ENCODE measurements around the gene ASAH2.

The ASAH2 gene

GRCh38 chr10:50251394-50251793 is at the start of gene ASAH2:
Gene ASAH2, minus strand, starts transcription at chr10:50251516. Its CDS starts 2,906 bp downstream, at chr10:50248610.
- Mint-ChIP-seq H3K27me3 (no peaks in the 10 kb centered on the region), H3K4me1 (no peaks in the 10 kb centered on the region), H3K9me3 (no peaks in the 10 kb centered on the region), H3K4me3 (no peak within 1 kb of the TSS), H3K36me3 (no peaks in the 10 kb centered on the region), H3K27ac (no peak within 1 kb of the TSS)
- ATAC-seq, result no peak

GRCh38 chr10:50299948-50300669 is 48.8 kb upstream of the ASAH2 start:
- ATAC-seq, result no peak
- Mint-ChIP-seq H3K4me1 (peaks cover 21% of the 10 kb centered on the region), H3K4me3 (no peak overlapping the region), H3K36me3 (peaks cover 6% of the 10 kb centered on the region), H3K9me3 (peaks cover 7% of the 10 kb centered on the region), H3K27me3 (no peaks in the 10 kb centered on the region), H3K27ac (no peak overlapping the region)

DNA sequence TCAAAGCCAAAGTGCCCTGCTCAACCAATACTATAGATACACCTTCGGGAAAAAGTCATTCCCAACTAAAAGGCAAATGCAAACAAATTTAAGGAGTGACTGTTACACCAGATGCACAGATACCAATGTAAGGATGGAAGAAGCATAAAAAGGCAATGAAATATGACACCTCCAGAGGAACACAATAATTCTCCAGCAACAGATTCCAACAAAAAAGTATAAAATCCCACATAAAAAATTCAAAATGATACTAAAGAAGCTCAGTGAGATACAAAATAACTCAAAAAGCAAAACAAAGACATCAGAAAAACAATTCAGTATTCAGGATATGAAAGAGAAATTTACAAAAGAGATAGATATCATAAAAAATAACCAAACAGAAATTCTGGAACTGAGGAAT is 44.1 kb upstream of the ASAH2 start:
- Mint-ChIP-seq H3K9me3 (peaks cover 7% of the 10 kb centered on the region), H3K4me1 (no peaks in the 10 kb centered on the region), H3K4me3 (no peak overlapping the region), H3K27ac (no peak overlapping the region), H3K27me3 (no peaks in the 10 kb centered on the region), H3K36me3 (peaks cover 6% of the 10 kb centered on the region)
- ATAC-seq, result no peak

DNA sequence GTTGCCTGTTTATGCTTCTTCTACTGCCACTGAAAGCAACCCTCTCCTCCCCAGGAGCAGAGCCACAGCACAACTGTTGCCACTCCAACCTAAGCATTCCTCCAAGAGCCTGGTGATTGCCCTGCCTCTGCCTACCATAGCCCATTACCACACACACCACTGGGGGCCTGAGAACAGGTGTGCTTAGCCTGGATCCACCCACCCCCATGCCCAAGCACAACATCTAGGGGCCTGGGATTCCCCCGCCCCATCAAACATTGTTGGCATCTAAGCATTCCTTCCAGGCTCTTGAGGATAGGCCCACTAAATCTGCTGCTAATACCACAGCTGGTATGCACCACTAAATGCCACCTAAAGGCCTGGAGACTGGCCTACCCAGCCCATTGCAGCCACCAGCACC is 43.3 kb upstream of the ASAH2 start:
- Mint-ChIP-seq H3K4me3 (no peak overlapping the region), H3K36me3 (peaks cover 6% of the 10 kb centered on the region), H3K27ac (no peak overlapping the region), H3K4me1 (no peaks in the 10 kb centered on the region), H3K9me3 (peaks cover 3% of the 10 kb centered on the region), H3K27me3 (no peaks in the 10 kb centered on the region)
- no peak for ATAC-seq

GRCh38 chr10:50293513-50294313 is 42.4 kb upstream of the ASAH2 start:
- Mint-ChIP-seq H3K4me3 (no peak overlapping the region), H3K4me1 (no peaks in the 10 kb centered on the region), H3K27ac (no peak overlapping the region), H3K9me3 (peaks cover 3% of the 10 kb centered on the region), H3K27me3 (no peaks in the 10 kb centered on the region), H3K36me3 (peaks cover 6% of the 10 kb centered on the region)
- no peak for ATAC-seq

GRCh38 chr10:50291261-50291850 is 40.0 kb upstream of the ASAH2 start:
- no peak for ATAC-seq
- H3K4me3 Mint-ChIP-seq, result no peak overlapping the region
- H3K27ac Mint-ChIP-seq, result no peak overlapping the region
- H3K36me3 Mint-ChIP-seq, result no peaks in the 10 kb centered on the region
- no peaks in the 10 kb centered on the region for H3K4me1 Mint-ChIP-seq
- H3K9me3 Mint-ChIP-seq, result no peaks in the 10 kb centered on the region
- no peaks in the 10 kb centered on the region for H3K27me3 Mint-ChIP-seq

DNA sequence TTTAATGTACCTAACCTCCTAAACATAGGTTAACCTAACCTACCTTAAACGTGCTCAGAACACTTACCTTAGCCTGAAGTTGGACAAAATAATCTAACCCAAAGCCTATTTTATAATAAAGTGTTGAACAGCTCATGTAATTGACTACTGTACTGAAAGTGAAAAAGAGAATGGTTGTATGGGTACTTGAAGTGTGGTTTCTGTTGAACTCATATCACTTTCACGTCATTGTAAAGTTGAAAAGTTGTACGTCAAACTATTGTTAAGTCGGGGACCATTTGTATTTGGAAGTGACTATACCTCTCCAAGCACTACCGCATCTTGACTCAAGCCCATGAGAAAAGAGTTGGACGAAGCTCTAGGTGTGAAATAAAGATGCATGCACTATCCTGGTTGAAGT is 37.9 kb upstream of the ASAH2 start:
- no peaks in the 10 kb centered on the region for H3K27me3 Mint-ChIP-seq

DNA sequence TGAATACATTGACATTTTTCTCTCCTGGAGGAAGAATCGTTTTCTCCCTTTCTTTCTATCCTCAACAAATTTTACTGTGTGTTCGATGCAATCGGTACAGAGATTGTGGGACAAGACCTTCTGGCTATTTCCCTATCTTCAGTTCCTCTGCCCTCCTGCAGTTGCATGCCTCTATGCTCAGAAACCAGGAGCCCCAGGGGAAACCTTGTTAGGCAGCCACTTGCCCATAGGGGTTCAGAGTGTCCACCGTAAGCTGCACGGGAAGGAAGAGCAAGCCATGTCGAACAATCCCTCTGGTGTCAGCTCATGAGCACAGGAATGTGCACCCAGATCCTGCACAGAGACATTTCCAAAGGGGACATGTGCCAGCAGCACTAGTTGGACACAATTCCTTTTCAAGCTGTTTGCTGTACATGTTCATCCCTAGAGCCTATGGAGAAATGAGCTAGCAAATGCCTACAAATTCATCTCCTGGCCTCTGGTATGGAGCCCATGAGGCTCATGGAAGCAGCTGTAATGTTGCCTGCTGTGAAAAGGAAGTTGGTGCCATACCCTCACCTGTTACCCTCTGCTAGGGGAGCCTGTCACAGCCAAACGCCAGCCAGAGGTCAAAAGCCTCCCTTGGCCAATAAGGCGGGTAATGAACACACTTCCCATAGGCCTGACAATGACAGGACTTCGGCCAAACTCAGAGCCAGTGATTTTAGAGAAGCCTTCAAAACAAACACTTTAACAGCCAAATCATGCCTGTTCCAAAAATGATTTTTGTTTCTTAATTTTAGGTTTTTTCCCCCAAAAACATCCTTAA is 35.9 kb upstream of the ASAH2 start:
- H3K27me3 Mint-ChIP-seq, result peaks cover under 1% of the 10 kb centered on the region
- no peaks in the 10 kb centered on the region for H3K4me1 Mint-ChIP-seq
- H3K9me3 Mint-ChIP-seq, result no peaks in the 10 kb centered on the region
- no peaks in the 10 kb centered on the region for H3K36me3 Mint-ChIP-seq
- ATAC-seq, result no peak
- no peak overlapping the region for H3K27ac Mint-ChIP-seq
- H3K4me3 Mint-ChIP-seq, result no peak overlapping the region

More for the DNA sequence above, 37.9 kb upstream of the ASAH2 start:
- no peak overlapping the region for H3K27ac Mint-ChIP-seq
- ATAC-seq, result no peak
- no peaks in the 10 kb centered on the region for H3K9me3 Mint-ChIP-seq
- H3K36me3 Mint-ChIP-seq, result no peaks in the 10 kb centered on the region
- H3K4me3 Mint-ChIP-seq, result no peak overlapping the region
- no peaks in the 10 kb centered on the region for H3K4me1 Mint-ChIP-seq

DNA sequence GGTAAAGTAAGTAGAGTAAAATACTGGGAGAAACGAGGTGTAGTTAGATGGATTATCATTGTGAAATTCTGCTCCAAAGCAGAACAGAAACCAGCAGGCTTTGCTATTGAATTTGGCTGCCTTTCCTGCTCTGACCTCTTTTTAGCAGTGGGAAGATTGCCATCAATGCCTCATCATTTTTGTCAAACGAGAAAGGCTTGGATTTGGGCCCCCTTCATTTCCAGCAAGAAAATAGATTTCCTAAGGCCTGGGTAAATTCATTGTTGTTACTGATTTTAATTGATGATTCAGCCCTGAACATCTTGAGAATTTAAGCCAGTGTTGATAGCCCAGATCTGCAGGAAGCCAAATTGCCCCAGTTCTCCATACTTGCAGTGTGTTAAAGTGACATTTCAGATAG is 35.2 kb upstream of the ASAH2 start:
- H3K36me3 Mint-ChIP-seq, result no peaks in the 10 kb centered on the region
- H3K9me3 Mint-ChIP-seq, result no peaks in the 10 kb centered on the region
- no peak overlapping the region for H3K27ac Mint-ChIP-seq
- no peak for ATAC-seq
- H3K27me3 Mint-ChIP-seq, result peaks cover 7% of the 10 kb centered on the region
- H3K4me1 Mint-ChIP-seq, result no peaks in the 10 kb centered on the region
- H3K4me3 Mint-ChIP-seq, result no peak overlapping the region

- no peak overlapping the region for H3K4me3 Mint-ChIP-seq
- no peak for ATAC-seq
- no peaks in the 10 kb centered on the region for H3K36me3 Mint-ChIP-seq
- H3K27ac Mint-ChIP-seq, result no peak overlapping the region
- no peaks in the 10 kb centered on the region for H3K4me1 Mint-ChIP-seq
- no peaks in the 10 kb centered on the region for H3K9me3 Mint-ChIP-seq
- H3K27me3 Mint-ChIP-seq, result peaks cover 17% of the 10 kb centered on the region
Observed at GRCh38 chr10:50281967-50282522, 30.7 kb upstream of the ASAH2 start.

GRCh38 chr10:50281210-50281966 is 30.1 kb upstream of the ASAH2 start:
- no peak for ATAC-seq
- Mint-ChIP-seq H3K9me3 (no peaks in the 10 kb centered on the region), H3K4me1 (no peaks in the 10 kb centered on the region), H3K4me3 (no peak overlapping the region), H3K27me3 (peaks cover 17% of the 10 kb centered on the region), H3K27ac (no peak overlapping the region), H3K36me3 (no peaks in the 10 kb centered on the region)

- no peak for ATAC-seq
- Mint-ChIP-seq H3K36me3 (no peaks in the 10 kb centered on the region), H3K4me3 (no peak overlapping the region), H3K27me3 (peaks cover 17% of the 10 kb centered on the region), H3K9me3 (no peaks in the 10 kb centered on the region), H3K4me1 (peaks cover 6% of the 10 kb centered on the region), H3K27ac (no peak overlapping the region)
Observed at GRCh38 chr10:50280049-50280841, 28.9 kb upstream of the ASAH2 start.

DNA sequence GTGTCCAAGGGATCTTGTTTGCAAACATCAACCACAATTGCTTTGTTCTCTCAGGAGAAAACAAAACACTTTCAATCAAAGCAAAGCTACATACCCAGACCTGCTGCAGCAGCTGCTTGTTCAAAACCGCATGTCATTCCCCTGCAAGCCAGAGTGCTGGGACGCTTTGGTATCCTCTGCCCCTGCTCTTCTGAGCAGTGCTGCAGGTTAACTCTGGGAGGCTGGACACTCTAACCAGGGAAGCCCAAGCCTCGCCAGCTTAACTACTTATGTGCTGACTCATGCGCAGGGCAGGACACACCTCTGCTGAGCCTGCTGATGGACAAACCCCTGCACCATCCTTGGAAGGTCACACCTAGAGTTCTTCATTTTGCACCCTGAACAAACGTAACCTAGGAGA is 28.2 kb upstream of the ASAH2 start:
- Mint-ChIP-seq H3K9me3 (no peaks in the 10 kb centered on the region), H3K27me3 (peaks cover 17% of the 10 kb centered on the region), H3K4me3 (no peak overlapping the region), H3K36me3 (no peaks in the 10 kb centered on the region), H3K27ac (no peak overlapping the region), H3K4me1 (peaks cover 6% of the 10 kb centered on the region)
- no peak for ATAC-seq

Data from stimulated activated memory B cell treated with anti-CD40 and anti-IgM and Interleukin-4, amounts not matched to agents 10 μg/mL and 1 μg/mL and 100 μg/mL, for 72 hours (primary cell).